Fibroblast of skin of back (primary cell): ENCODE results near the gene SRSF9.
A peak's percentile ranks its signal among the peaks of the same experiment; 100 is the strongest.

ENCODE experiments used
- DNase-seq: peaks from one replicate; pipeline ENCODE4 v3.0.0-alpha.2; 2013

The SRSF9 gene

DNA sequence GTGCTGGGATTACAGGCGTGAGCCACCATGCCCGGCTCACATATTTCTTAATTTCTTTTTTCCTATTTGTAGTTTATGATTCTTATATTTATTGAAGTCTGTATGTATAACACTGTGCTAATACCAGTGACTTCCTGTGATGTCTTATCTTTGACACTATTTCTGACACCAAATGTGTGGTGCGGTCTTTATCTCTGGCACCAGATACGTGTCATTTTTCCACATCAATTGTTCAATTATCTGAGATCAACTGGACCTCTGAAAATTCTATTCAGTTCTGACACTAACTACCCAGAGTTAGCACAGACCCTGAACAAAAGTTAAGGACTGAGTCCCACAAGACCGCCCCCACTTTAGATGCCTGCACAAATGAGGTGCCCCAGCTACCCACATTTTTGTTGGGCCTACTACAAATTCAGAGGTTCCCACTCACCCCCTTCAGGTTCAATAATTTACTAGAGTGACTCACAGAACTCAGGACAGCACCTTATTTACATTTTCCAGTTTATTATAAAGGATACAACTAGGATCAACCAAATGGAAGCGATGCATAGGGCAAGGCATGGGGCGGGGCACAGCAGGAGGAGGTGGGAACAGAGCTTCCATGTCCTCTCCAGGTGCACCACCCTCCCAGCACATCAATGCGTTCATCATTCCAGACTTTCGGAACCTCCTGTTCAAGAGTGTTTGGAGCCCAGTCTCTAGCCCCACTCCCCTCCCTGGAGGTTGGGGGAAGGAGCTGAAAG lies 11.6 kb upstream of the SRSF9 start:
- DNase-seq: no peak

DNA sequence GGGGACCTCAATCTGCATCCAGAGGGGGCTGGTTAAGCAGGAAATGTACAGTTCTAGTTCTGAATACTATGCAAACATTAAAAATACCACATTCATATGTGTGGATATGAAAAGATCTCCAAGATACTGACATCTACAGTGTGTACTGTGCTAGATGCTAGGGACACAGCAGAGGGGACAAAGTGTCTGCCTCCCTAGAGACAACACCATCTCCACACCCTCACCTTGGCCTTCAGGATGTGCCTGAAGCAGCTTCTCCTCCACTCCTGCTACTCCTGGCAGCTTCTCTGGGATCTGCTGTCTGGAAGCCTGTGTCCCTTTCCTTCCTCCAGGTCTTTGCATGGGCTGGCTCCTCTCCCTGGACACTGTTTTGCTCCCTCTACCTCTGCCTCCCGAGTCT lies 10.7 kb upstream of the SRSF9 start:
- DNase-seq: no peak

DNA sequence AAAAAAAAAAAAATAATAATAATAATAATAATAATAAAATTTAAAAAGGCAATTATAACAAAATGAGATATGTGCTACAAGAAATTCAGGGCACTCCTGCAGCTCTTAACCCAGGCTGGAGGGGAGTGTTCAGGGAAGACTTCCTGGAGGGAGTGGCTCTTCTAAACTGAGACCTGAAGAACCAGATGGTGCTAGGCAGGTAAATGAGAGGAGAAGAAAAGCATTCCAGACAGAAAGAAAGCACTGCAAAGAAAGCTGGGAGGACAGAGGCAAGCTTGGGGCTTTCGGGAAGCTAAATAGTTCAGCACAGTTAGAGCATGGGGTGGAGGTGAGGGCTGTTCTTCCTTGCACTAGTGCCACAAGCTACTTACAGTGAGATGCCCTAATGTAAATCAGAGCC lies 9.9 kb upstream of the SRSF9 start:
- DNase-seq: no peak

DNA sequence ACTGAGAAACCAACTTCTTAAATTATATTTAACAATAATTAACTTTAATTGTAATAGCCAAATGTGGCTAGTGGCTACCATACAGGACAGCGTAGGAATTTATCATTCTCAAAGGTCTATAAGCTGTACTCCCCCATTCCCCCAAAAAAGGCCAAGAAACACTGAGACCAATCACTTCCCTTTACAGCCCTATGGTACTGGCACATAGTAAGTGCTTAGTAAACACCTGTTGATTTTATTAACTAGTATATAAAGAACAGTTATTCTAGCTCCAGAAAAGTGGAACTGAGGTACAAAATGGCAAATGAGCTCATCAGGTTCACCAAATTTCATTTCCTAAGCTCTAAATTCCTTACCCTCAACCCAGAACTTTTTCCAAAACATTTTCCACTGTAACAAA lies 6.1 kb upstream of the SRSF9 start:
- no peak for DNase-seq

DNA sequence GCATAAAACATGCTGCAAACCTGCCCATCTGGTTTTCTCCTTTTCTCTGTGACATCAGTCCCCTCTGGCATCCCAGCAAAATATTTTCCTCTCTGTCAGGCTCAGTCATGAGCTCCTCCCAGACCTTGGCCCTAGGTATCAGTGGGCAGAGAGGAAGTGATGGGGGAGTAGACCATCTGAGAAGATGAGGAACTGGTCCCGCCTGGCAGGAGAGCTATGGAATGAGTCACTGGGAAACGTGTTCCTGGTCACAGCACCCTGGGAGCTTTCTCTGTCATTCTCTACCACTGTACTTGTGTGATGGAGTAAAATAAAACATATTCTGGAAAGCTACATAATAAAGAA lies 5.0 kb upstream of the SRSF9 start:
- DNase-seq: peak; percentile 92

DNA sequence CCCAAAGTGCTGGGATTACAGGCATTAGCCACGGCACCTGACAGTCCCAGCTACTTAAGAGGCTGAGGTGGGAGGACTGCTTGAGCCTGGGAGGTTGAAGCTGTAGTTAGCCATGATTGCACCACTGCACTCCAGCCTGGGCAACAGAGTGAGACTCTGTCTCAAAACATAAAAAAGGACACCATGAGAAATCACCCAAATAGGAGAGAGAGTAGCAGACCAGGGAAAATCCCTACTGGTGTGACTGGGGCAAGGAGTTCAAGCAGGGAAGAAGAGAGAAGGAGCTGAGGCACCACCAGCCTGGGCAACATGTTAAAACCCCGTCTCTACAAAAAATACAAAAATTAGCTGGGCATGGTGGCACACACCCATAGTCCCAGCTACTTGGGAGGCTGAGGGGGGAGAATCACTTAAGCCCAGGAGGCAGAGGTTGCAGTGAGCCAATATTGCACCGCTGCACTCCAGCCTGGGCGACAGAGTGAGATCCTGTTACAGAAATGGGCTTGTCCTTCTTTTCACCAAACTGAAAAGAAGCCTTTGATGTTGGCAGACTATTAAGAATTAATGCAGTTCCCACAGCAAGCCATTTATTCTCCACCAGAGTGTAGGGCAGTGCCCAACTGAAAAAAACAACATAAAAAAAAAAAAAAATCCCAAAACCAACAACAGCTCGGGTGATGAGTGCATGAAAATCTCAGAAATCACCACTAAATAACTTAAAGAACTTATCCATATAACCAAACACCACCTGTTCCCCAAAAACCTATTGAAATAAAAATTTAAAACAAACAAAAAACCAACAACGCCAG lies 4.5 kb upstream of the SRSF9 start:
- DNase-seq: no peak

DNA sequence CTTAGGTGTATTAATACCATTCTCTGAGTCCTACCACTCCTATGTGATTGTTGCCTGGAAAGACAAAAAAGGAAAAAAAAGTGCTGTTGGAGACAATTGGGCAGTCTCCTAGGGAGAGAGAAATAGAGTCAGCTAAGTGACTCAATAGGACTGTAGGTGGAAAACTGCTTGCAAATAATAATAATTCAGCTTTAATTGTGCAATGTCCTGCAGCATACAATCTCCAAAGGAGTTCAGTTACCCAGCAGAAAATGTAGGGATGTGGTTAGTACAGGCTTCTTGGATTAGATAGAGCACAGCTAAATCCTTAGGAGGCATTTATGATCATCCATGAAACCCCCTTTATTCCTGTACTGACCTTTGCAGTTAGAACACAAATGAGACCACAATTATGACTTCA lies 3.0 kb upstream of the SRSF9 start:
- no peak for DNase-seq

DNA sequence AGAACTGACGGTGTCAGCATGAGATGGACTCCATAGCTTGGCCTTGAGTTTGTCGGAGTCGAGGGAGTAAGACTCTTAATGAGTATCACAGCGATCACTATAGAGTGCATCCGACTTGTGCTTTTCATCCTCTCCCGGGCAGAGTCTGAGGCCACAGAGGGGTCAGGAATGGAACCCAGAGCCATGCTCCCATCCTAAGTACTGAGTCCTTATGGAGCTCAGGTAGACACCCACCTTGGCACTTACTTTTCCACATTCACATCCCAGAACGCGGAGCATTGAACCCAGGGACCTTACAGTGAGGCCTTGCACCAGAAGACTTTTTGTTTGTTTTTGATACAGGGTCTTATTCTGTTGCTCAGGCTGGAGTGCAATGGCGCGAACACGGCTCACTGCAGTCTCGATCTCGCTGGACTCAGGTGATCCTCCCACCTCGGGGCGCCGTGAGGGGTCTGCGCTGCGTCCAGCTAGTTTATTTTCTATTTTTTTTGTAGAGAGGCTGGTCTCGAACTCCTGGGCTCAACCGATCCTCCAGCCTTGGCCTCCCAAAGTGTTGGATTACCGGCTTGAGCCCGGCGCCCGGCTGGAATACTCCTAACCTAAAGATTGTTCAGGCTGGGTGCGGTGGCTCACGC lies 719 bp upstream of the SRSF9 start:
- peak; percentile 24 for DNase-seq

DNA sequence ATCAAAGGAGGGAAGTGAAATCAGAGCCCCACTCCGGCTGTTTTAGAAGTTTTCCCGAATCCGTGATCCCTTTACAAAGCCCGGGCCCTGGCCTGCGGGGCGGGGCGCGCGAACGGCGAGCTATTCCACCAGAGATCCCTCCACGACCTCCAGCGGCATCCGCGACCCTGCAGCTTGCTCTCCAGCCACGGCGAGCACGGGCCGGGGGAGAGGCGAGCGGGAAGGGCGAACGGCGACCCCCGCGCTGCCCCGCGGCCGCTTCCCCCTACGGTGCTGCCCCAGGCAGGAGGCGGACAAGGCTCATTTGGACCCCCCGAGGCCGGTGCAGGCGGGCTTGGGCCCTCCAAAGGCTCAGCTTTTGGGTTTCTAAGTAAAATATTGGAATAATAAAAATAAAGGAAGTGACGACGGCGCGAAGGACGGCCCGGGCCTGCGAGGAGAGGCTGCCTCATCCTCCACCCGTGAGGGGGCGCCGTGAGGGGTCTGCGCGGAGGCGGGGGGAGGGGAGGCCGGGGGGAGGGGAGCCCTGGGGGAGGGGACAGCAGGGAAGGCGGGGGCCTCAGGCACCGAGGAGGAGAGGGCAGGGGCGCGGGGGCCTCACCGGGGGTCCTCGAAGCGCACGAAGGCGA lies 613 bp downstream of the SRSF9 start:
- DNase-seq: no peak

DNA sequence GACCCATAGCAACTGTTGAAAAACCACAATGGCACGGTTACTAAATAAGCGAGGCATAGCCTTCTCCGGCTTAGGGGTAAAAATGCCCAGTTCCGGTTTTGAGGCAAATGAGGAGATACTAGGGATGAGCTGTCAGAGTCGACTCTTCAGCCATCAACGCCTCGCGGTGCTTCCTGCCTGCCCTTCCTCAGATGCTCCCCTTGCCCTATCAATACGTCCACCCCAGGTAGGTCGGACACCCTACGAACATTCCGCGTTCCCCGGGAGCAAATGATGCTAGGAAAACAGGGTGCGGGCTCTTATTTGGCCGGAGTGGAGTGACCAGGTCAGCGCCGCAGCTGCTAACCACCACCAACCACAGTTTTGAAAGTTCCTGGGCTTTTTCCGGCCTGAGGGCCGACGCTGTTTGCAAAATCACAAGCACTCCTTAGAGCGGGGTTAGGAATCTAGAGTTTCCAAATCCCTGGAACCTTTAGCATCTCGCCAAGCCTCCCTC lies 1.2 kb downstream of the SRSF9 start:
- DNase-seq: peak; percentile 31

DNA sequence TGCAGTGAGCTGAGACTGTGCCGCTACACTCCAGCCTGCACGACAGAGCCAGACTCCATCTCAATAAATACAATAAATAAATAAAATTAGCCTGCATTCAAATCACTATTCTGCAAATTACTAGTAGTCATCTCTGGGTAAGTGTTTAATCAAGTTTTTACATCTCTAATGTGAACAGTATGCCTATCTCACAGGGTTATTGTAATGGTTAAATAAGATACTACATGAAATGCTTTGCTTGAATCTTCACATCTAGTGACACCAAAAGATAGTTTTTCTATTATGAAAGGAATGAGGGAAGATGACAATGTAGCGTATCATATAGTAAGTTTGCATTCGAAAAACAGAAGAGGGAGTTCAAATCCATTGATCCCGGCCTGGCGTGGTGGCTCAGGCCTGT lies 2.1 kb downstream of the SRSF9 start:
- no peak for DNase-seq

DNA sequence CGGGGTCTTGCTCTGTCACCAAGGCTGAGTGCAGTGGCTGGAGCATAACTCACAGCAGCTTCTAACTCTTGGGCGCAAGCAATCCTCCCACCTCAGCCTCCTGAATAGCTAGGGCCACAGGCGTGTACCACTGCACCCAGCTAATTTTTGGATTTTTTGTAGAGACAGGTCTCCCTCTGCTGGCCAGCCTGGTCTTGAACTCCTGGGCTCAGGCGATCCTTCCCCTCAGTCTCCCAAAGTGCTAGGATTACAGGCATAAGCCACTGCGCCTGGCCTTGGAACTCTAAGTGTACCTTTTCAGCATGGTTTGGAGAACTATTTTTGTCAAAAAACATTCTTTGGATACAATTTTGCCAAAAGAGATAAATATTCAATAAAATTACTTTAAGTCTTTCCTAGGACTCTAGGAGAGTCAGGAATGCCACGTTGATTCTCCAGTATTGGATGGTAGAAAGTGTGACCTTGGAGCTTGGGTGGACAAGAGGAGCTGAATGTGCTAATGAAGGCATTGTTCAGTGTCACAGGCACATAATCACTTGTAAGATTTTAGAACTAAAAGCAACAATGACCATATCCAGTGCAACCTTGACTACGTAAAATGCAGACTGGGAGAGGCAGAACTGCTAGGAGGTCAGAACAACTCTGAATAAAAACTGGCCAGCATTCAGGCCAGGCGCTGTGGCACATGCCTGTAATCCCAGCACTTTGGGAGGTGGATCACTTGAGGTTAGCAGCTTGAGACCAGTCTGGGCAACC lies 2.8 kb downstream of the SRSF9 start:
- DNase-seq: peak; percentile 47

DNA sequence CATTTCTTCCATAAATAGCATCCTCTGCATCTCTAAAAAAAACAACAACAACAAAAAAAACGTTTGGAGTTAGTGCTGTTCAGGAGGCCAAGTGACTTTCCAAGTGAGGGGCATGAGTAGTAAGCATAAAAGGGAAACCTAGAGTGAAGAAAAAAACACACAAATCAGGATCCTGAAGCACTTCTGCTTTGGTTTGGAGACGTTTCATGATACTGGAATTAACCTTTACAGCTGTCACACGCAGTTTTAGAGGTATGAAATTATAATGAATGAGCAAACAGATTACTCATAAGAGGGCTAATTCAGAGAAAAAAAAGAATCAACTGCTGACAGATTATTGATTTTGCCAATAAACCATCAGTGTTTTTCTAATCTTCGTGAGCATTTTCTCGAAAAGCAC lies 3.8 kb downstream of the SRSF9 start:
- no peak for DNase-seq

DNA sequence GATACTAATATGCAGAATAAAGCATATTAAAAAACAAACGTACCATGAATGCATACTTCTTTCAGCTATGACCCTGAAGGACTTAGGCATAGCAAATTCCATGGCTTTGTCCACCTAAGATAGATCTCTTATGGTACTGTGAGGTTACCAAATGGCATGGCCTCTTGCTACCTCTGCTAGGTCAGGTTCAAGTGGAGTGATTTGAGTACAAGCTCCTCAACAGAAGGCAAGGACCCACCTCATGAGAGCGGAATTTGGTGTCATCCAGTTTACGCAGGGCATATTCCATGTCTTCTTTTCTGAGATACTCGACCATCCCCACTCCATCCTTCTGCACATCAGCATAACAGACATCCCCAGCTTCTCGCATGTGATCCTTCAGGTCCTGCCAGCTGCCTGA lies 5.8 kb downstream of the SRSF9 start:
- no peak for DNase-seq

DNA sequence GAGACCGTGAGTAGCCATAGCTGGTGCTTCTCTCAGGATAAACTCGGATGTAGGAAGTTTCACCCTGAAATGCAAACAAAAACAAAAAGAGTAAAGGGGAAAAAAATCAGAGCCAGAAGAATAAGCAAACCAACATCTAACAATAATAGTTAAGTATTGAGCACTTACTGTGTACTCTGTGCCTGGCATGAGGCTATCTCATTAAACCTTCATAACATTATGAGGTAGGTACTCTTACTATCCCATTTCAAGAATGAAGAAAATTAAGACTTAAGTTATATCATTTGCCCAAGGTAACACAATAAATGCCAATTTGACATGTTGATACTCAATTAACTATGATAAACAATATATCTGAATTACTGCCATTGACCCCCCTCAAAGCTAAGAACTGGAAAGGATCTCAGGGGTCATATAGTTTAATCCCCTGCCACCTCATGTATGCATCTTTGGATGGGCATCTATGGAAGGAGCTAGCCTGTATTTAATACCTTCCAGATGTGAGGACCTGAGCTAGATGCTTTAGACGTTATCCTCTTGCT lies 7.4 kb downstream of the SRSF9 start:
- no peak for DNase-seq

DNA sequence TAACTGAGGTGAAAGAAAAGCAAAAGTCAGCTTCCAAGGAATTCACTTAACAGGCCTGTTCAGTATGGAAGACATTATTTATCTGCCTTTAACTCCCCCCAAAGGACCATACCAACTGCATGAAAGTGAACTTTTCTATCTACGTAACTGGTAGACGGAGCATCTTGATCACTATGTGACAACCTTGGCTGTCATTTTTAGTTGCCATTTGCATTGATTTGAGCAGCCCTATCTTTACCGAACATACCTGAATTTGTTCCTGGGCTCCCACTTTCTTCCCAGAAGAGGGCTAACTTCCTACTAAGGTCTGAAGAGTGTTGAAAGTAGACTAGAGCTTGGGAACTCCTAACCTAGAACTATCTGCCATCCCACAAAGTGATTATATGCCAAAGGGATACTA lies 9.4 kb downstream of the SRSF9 start:
- DNase-seq: no peak

DNA sequence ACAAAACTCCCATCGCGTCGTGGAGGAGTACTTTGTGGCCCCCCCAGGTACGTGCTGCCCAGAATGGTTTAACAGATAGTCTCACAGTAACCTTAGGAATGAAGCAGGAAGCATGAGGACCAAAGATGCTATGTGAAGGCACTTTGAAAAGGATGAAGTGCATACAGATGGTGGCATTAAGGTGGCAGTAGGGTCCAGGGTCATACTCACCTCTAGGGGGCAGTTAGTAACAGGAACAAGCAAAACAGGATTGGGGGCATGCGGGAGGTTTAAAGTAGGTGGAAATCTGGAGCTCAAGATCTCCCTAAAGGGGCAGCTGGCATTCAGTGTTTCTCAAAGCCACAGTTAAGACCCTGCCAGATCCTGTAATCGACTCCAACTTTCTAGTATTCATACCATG lies 12.4 kb downstream of the SRSF9 start:
- DNase-seq: peak; percentile 3

DNA sequence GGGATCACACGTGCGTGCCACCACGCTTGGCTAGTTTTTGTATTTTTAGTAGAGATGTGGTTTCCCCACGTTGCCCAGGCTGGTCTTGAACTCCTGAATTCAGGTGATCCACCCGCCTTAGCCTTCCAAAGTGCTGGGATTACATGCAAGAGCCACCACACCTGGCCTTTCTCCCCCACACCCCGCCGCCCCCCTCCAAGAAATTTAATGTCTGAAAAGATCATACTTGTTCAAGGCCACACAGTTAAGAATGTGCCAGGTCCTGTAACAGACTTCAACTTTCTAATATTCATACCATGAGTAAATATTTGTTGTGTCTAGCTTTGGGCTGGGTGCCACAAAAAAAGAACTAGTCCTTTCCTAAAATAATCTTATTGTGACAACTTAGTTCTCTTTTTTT lies 14.2 kb downstream of the SRSF9 start:
- no peak for DNase-seq

DNA sequence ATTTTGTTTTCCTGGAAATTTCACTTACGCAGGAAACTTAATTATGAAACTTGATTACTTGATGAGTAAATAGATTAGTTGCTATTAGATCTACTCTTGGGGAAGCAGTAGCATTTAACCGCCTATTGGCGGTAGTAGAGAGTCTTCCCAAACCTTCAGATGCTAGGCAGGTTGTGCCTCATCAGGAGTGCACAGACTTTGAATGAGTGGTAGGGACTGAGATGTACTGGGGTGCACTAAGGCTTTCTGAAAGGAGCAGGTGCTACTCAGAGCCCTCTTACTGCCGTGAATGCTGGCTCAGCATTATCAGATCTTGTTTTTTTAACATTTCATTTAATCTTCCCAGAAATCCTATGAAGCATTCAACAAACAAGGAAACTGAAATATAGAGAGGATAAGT lies 15.6 kb downstream of the SRSF9 start:
- peak; percentile 22 for DNase-seq

DNA sequence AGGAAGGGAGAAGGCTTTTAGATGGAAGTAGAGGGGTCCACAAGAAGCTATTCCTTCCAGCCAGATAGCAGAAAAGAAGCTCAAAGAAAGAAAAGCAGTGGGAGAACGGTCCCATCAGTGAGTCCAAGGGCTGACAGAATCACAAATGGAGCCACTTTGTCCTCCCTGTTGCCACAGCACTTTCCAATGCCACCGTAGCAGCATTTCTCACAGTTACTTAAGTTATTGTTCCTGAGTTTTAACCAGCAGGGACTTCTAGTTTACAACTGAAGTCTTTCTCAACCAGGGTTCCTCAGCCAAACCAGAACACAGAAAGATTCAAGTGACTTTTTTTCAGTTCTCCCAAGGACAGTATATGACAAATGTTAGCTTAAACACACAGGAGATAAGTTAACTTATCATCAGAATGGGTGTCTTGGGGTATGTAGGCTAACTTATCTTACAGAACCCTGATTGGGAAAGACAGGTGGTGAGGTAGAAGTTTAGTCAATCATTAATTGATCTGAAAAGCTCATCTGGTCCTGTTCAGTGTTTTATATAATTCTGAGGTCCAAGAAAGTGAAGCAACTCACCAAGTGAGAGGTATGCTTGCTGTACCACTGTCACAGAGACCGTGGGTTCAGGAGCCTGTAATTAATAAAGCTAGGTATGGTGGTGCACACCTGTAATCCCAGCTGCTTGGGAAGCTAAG lies 16.3 kb downstream of the SRSF9 start:
- no peak for DNase-seq

DNA sequence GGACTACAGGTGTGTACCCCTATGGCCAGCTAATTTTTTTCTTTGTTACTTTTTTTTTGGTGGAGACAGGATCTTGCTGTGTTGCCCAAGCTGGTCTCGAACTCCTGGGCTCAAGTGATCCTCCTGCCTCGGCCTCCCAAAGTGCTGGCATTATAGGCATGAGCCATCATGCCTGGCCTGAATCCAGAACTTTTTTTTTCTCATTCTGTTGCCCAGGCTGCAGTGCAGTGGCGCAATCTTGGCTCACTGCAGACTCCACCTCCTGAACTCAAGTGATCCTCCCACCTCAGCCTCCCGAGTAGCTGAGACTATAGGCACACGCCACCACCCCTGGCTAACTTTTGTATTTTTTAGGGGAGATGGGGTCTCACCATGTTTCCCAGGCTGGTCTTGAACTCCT lies 17.0 kb downstream of the SRSF9 start:
- peak; percentile 16 for DNase-seq

DNA sequence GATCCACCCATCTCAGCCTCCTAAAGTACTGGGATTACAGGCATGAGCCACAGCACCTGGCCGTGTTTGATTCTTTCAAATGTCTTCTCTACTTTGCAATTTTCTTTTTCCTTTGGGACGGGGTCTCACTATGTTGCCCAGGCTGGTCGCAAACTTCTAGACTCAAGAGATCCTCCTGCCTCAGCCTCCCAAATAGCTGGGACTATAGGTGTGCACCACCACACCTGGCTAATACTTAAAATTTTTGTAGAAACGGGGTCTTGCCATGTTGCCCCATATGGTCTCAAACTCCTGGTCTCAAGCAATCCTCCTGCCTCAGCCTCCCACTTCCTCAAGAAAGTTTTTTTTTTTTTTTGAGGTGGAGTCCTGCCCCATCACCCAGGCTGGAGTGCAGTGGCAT lies 21.6 kb downstream of the SRSF9 start:
- DNase-seq: no peak
